Measurements from ENCODE around the gene NXPH3.
"Not testable (repeated sequence)": the region's sequence is repeated elsewhere in the genome, so short reads cannot be mapped to it uniquely, and the experiment has no call there.

NXPH3 gene

GRCh38 chr17:49554694-49555494 lies 20.8 kb upstream of the NXPH3 start:
- FAIRE-seq, result no peak

- FAIRE-seq, result no peak
Measured at GRCh38 chr17:49555495-49556222, 20.0 kb upstream of the NXPH3 start.

- FAIRE-seq, result no peak
Measured at GRCh38 chr17:49556223-49556943, 19.3 kb upstream of the NXPH3 start.

- FAIRE-seq, result no peak
Measured at GRCh38 chr17:49557312-49558024, 18.2 kb upstream of the NXPH3 start.

- no peak for FAIRE-seq
Measured at GRCh38 chr17:49564638-49565037, 11.0 kb upstream of the NXPH3 start.

- no peak for FAIRE-seq
Measured at GRCh38 chr17:49565948-49566491, 9.7 kb upstream of the NXPH3 start.

- FAIRE-seq, result no peak
Measured at GRCh38 chr17:49566668-49567071, 9.0 kb upstream of the NXPH3 start.

- FAIRE-seq, result no peak
Measured at GRCh38 chr17:49567104-49567521, 8.6 kb upstream of the NXPH3 start.

GRCh38 chr17:49567871-49568694 lies 7.6 kb upstream of the NXPH3 start:
- no peak for FAIRE-seq

- not testable (repeated sequence) for FAIRE-seq
Measured at GRCh38 chr17:49568695-49569047, 7.0 kb upstream of the NXPH3 start.

GRCh38 chr17:49570540-49571242 lies 5.0 kb upstream of the NXPH3 start:
- FAIRE-seq, result no peak

GRCh38 chr17:49571283-49571682 lies 4.4 kb upstream of the NXPH3 start:
- FAIRE-seq, result no peak

GRCh38 chr17:49571764-49572163 lies 3.9 kb upstream of the NXPH3 start:
- no peak for FAIRE-seq

- FAIRE-seq, result no peak
Measured at GRCh38 chr17:49572226-49572625, 3.4 kb upstream of the NXPH3 start.

- no peak for FAIRE-seq
Measured at GRCh38 chr17:49572806-49573420, 2.8 kb upstream of the NXPH3 start.

GRCh38 chr17:49573510-49574322 lies 2.0 kb upstream of the NXPH3 start:
- FAIRE-seq, result no peak

GRCh38 chr17:49574323-49574781 lies 1.3 kb upstream of the NXPH3 start:
- FAIRE-seq, result no peak

GRCh38 chr17:49574945-49575678 lies 559 bp upstream of the NXPH3 start:
- FAIRE-seq, result no peak

Data from colon (tissue), 2 donors.